ENCODE measurements around the gene PRDM13.

DNA sequence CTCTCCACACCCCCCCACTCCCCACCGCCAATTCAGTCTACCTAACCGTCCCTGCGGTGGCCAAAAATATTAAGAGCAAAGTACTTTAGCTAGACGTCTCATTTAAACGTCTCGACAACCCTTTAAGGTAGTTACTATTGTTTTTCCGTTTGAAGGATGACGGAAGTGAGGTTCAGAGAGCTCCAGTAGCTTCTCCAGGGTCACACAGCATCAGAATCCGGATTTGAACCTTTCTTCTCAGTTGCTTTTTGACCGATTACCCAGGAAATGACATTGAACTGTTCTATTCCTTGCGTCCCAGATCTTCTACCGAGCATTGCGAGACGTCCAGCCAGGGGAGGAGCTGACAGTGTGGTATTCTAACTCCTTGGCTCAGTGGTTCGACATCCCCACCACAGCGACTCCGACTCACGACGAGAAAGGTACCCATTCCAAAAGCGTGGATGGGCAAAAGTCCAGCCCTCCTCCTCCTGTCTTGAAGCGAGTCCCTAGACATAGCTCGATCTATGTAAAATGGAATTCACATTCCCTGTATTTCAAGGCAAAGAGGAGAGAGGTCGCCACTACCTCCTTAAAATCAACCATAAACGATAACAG, 2.4 kb downstream of the PRDM13 start:
- TF ChIP-seq, protein P1, sequence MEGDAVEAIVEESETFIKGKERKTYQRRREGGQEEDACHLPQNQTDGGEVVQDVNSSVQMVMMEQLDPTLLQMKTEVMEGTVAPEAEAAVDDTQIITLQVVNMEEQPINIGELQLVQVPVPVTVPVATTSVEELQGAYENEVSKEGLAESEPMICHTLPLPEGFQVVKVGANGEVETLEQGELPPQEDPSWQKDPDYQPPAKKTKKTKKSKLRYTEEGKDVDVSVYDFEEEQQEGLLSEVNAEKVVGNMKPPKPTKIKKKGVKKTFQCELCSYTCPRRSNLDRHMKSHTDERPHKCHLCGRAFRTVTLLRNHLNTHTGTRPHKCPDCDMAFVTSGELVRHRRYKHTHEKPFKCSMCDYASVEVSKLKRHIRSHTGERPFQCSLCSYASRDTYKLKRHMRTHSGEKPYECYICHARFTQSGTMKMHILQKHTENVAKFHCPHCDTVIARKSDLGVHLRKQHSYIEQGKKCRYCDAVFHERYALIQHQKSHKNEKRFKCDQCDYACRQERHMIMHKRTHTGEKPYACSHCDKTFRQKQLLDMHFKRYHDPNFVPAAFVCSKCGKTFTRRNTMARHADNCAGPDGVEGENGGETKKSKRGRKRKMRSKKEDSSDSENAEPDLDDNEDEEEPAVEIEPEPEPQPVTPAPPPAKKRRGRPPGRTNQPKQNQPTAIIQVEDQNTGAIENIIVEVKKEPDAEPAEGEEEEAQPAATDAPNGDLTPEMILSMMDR (IDR thresholded peaks at IDR 0.05; ENCODE audit: insufficient read depth, low read length), result no peak
- TF ChIP-seq POLR2AphosphoS5 (IDR thresholded peaks at IDR 0.05; ENCODE audit: low read depth), result no peak

All from HL-60 (cell line).